Fibroblast of lung (primary cell): ENCODE data around the gene TMPRSS9. TPM values are rescaled to one million over a fixed set of nuclear protein-coding genes. Genes with fewer than 3 reads are reported as not detected.

Experiments
- DNase-seq, 2 donors: peaks; one replicate each; pipeline versions ENCODE4 v3.0.0 to v3.0.0-alpha.2; 2010; ENCODE audit warnings: low read depth in 2 of 2
- H2AFZ ChIP-seq: 2 replicates; pipeline ENCODE4 v1.5.1; 2012; ENCODE audit warnings: low read length, control low read depth, inconsistent platforms
- H3K27ac ChIP-seq: 2 replicates; pipeline ENCODE4 v1.5.1; 2011; ENCODE audit warnings: low read length, control low read depth; ENCODE audit not compliant: insufficient read depth
- H3K27me3 ChIP-seq: 2 replicates; pipeline ENCODE4 v1.5.1; 2011; ENCODE audit warnings: mild to moderate bottlenecking, low read length; ENCODE audit not compliant: control insufficient read depth, insufficient read depth
- H3K36me3 ChIP-seq: 2 replicates; pipeline ENCODE4 v1.5.1; 2011; ENCODE audit warnings: low read length; ENCODE audit not compliant: control insufficient read depth, insufficient read depth
- H3K4me1 ChIP-seq: 2 replicates; pipeline ENCODE4 v1.5.1; 2011; ENCODE audit warnings: low read length; ENCODE audit not compliant: control insufficient read depth, insufficient read depth; ENCODE audit errors: extremely low read depth
- H3K4me2 ChIP-seq: 2 replicates; pipeline ENCODE4 v1.5.1; 2011; ENCODE audit warnings: low read length, control low read depth; ENCODE audit not compliant: insufficient read depth; ENCODE audit errors: extremely low read depth
- H3K4me3 ChIP-seq, 4 experiments: fragments of 200-600 bp in 1 of 4; sonication (generic) in 1 of 4; replicated peaks in 1 of 4; 2 replicates each; pipeline ENCODE4 v1.5.1; 2011 to 2016; ENCODE audit warnings: low read length in 4 of 4, low read depth in 3 of 4, mild to moderate bottlenecking in 3 of 4, control low read depth in 2 of 4, inconsistent platforms in 1 of 4, mixed read lengths in 1 of 4; ENCODE audit not compliant: insufficient read depth in 1 of 4; ENCODE audit errors: control extremely low read depth in 1 of 4
- H3K79me2 ChIP-seq: 2 replicates; pipeline ENCODE4 v1.5.1; 2012; ENCODE audit warnings: mild to moderate bottlenecking, low read length, inconsistent platforms; ENCODE audit not compliant: control insufficient read depth, insufficient read depth
- H3K9ac ChIP-seq: 2 replicates; pipeline ENCODE4 v1.5.1; 2011; ENCODE audit warnings: mild to moderate bottlenecking, low read length, control low read depth; ENCODE audit not compliant: insufficient read depth
- H3K9me3 ChIP-seq: 2 replicates; pipeline ENCODE4 v1.5.1; 2012; ENCODE audit warnings: low read depth, low read length; ENCODE audit not compliant: control insufficient read depth, insufficient read depth
- H4K20me1 ChIP-seq: 2 replicates; pipeline ENCODE4 v1.5.1; 2011; ENCODE audit warnings: low read length; ENCODE audit not compliant: control insufficient read depth, insufficient read depth; ENCODE audit errors: extremely low read depth
- CTCF ChIP-seq, 2 donors: IDR thresholded peaks in 1 of 2; conservative IDR thresholded peaks in 1 of 2; 1 replicate in 1 of 2; 2 replicates in 1 of 2; pipeline ENCODE4 v1.5.1; 2011 to 2012; ENCODE audit warnings: low read length in 2 of 2, control low read depth in 1 of 2, inconsistent platforms in 1 of 2, low read depth in 1 of 2, mild to moderate bottlenecking in 1 of 2
- EZH2 ChIP-seq: IDR thresholded peaks from 2 replicates; pipeline ENCODE4 v1.5.1; 2012; ENCODE audit warnings: low read length, control low read depth, mild to moderate bottlenecking; ENCODE audit errors: missing control alignments
- polyA plus RNA-seq, 2 donors: library from polyadenylated mRNA; depleted of rRNA in 1 of 2; stranded (reverse) in 1 of 2; unstranded in 1 of 2; fragments of >200 nt; gene quantifications; 2 replicates each; pipeline ENCODE4 v1.2.1, GENCODE V29; 2011 to 2012; ENCODE audit warnings: missing spikeins in 1 of 2
- total RNA-seq: library from RNA; depleted of rRNA; stranded (reverse); fragments of >200 nt; gene quantifications from 2 replicates; pipeline ENCODE4 v1.2.1, GENCODE V29; 2014

TMPRSS9 gene
- total and polyA plus RNA-seq, 2 donors (not counting 1 experiment from before 2014, with no cell fraction given), result not detected

GRCh38 chr19:2438178-2438577 lies 78.1 kb downstream of the TMPRSS9 start:
- Histone ChIP-seq H3K79me2 (peaks cover 26% of the 10 kb centered on the region), H4K20me1 (no peaks in the 10 kb centered on the region), H3K27ac (no peak overlapping the region), H3K4me2 (no peak overlapping the region), H3K9ac (no peak overlapping the region), H3K9me3 (no peaks in the 10 kb centered on the region), H3K36me3 (peaks cover 32% of the 10 kb centered on the region), H3K27me3 (no peaks in the 10 kb centered on the region), H3K4me1 (no peaks in the 10 kb centered on the region), H3K4me3 (no peak overlapping the region), H2AFZ (no peak overlapping the region)
- DNase-seq, result no peak
- no peak for TF ChIP-seq CTCF (conservative IDR thresholded peaks at IDR 0.05 in 1 of 2, IDR thresholded peaks at IDR 0.05 in 1 of 2; ENCODE audit: low read depth in 1 of 2, low read length in 2 of 2)
- no peak for TF ChIP-seq EZH2

GRCh38 chr19:2440515-2440914 lies 80.5 kb downstream of the TMPRSS9 start:
- H3K27me3 ChIP-seq, result no peaks in the 10 kb centered on the region
- H3K79me2 ChIP-seq, result peaks cover 46% of the 10 kb centered on the region
- peaks cover 32% of the 10 kb centered on the region for H3K36me3 ChIP-seq
- H3K4me2 ChIP-seq, result no peak overlapping the region
- H4K20me1 ChIP-seq, result no peaks in the 10 kb centered on the region
- DNase-seq, result no peak
- H2AFZ ChIP-seq, result no peak overlapping the region
- no peaks in the 10 kb centered on the region for H3K4me1 ChIP-seq
- H3K9ac ChIP-seq, result peak overlapping the region; percentile 16
- TF ChIP-seq EZH2 (no peak), CTCF (conservative IDR thresholded peaks at IDR 0.05 in 1 of 2, IDR thresholded peaks at IDR 0.05 in 1 of 2; ENCODE audit: low read depth in 1 of 2, low read length in 2 of 2) (no peak)
- no peaks in the 10 kb centered on the region for H3K9me3 ChIP-seq
- H3K4me3 ChIP-seq, result no peak overlapping the region
- no peak overlapping the region for H3K27ac ChIP-seq

GRCh38 chr19:2441096-2441752 lies 81.2 kb downstream of the TMPRSS9 start:
- Histone ChIP-seq H3K4me2 (no peak overlapping the region), H4K20me1 (no peaks in the 10 kb centered on the region), H3K36me3 (peaks cover 32% of the 10 kb centered on the region), H3K4me3 (no peak overlapping the region), H3K9me3 (no peaks in the 10 kb centered on the region), H3K4me1 (no peaks in the 10 kb centered on the region), H2AFZ (no peak overlapping the region), H3K79me2 (peaks cover 48% of the 10 kb centered on the region), H3K9ac (no peak overlapping the region), H3K27me3 (no peaks in the 10 kb centered on the region), H3K27ac (no peak overlapping the region)
- TF ChIP-seq CTCF (conservative IDR thresholded peaks at IDR 0.05 in 1 of 2, IDR thresholded peaks at IDR 0.05 in 1 of 2; ENCODE audit: low read depth in 1 of 2, low read length in 2 of 2), result no peak
- TF ChIP-seq EZH2, result no peak
- no peak for DNase-seq
